HL-60 (cell line): ENCODE data around the gene GPRC5B.

ENCODE experiments used
- DNase-seq, 2 experiments: peaks; one replicate each; pipeline ENCODE4 v3.0.0-alpha.2; 2010 to 2020; ENCODE audit warnings: low read depth in 1 of 2, low spot score in 1 of 2
- H3K27ac ChIP-seq: fragments of 250-450 bp; sonication (Bioruptor Pico); replicated peaks from 2 replicates; pipeline ENCODE4 v1.5.1; 2020; ENCODE audit warnings: mild to moderate bottlenecking, moderate library complexity
- H3K27me3 ChIP-seq: fragments of 250-450 bp; sonication (Bioruptor Pico); 2 replicates; pipeline ENCODE4 v1.5.1; 2021; ENCODE audit warnings: mild to moderate bottlenecking, moderate library complexity; ENCODE audit not compliant: insufficient read depth, poor library complexity, severe bottlenecking
- H3K4me3 ChIP-seq: replicated peaks from 2 replicates; pipeline ENCODE4 v1.5.1; 2011; ENCODE audit warnings: mild to moderate bottlenecking, control low read depth, low read length; ENCODE audit not compliant: insufficient read depth
- CTCF ChIP-seq: IDR thresholded peaks from one replicate; pipeline ENCODE4 v1.5.1; 2011; ENCODE audit warnings: low read length, control low read depth, inconsistent platforms; ENCODE audit not compliant: insufficient read depth
- GABPA ChIP-seq: IDR thresholded peaks from 2 replicates; pipeline ENCODE4 v1.6.1; 2012; ENCODE audit warnings: low read depth
- POLR2AphosphoS5 ChIP-seq: IDR thresholded peaks from 2 replicates; pipeline ENCODE4 v1.6.1; 2012; ENCODE audit warnings: low read depth
- REST ChIP-seq: IDR thresholded peaks from 2 replicates; pipeline ENCODE4 v1.6.1; 2012; ENCODE audit warnings: low read depth; ENCODE audit not compliant: insufficient replicate concordance
- SPI1 ChIP-seq: IDR thresholded peaks from 2 replicates; pipeline ENCODE4 v1.6.1; 2012; ENCODE audit warnings: low read depth, mild to moderate bottlenecking, borderline replicate concordance
- long read RNA-seq: library from polyadenylated mRNA; unstranded; transcript quantifications from one replicate; pipeline ENCODE4 v2.0.0, GENCODE V29; 2020

The GPRC5B gene
- long read RNA-seq: 0 reads

- no peak within 1 kb of the TSS for H3K27ac ChIP-seq
- DNase-seq: peak; percentile 18 to 30
- peak within 1 kb of the TSS; percentile 44 for H3K4me3 ChIP-seq
- no peak for TF ChIP-seq CTCF
- TF ChIP-seq GABPA: no peak
- TF ChIP-seq POLR2AphosphoS5: no peak
- TF ChIP-seq REST: no peak
- TF ChIP-seq SPI1: no peak
- H3K27me3 ChIP-seq: peaks cover 31% of the 10 kb centered on the region
Observed at GRCh38 chr16:19884611-19885450, at the start of gene GPRC5B. Gene GPRC5B, minus strand, starts transcription at chr16:19884848. Its CDS starts 12,003 bp downstream, at chr16:19872845.

GRCh38 chr16:19933740-19934139 is 49.1 kb upstream of the GPRC5B start:
- DNase-seq: no peak
- no peak overlapping the region for H3K4me3 ChIP-seq
- no peak for TF ChIP-seq POLR2AphosphoS5
- no peak for TF ChIP-seq GABPA
- TF ChIP-seq REST: no peak
- TF ChIP-seq CTCF: no peak
- no peak for TF ChIP-seq SPI1
- no peak overlapping the region for H3K27ac ChIP-seq
- H3K27me3 ChIP-seq: no peaks in the 10 kb centered on the region

GRCh38 chr16:19929062-19929511 is 44.4 kb upstream of the GPRC5B start:
- H3K4me3 ChIP-seq: no peak overlapping the region
- H3K27me3 ChIP-seq: no peaks in the 10 kb centered on the region
- H3K27ac ChIP-seq: no peak overlapping the region
- TF ChIP-seq POLR2AphosphoS5 (no peak), REST (no peak), SPI1 (no peak), GABPA (no peak), CTCF (no peak)
- no peak for DNase-seq
